B cell (primary cell): Measurements from ENCODE around the gene NCAM1. TPM values are rescaled to one million over a fixed set of nuclear protein-coding genes. Genes with fewer than 3 reads are reported as not detected.

Experiments
- ATAC-seq: fragments of 200-7000 bp; cut with Tn5 transposase; one replicate; pipeline ENCODE4 v1.10.0; 2021; ENCODE audit warnings: low read depth, mild to moderate bottlenecking, moderate number of reproducible peaks, moderate library complexity
- CTCF ChIA-PET: fragments of 350-600 bp; sonication (Branson Sonifier 250); formaldehyde crosslinking; loops from one replicate; lab custom pipeline; 2021; ENCODE audit warnings: antibody characterized with exemption, inconsistent platforms; lab: Charles Lee
- POLR2A ChIA-PET: fragments of 350-600 bp; sonication (Branson Sonifier 250); formaldehyde crosslinking; loops from one replicate; lab custom pipeline; 2021; ENCODE audit warnings: antibody characterized with exemption; lab: Charles Lee
- DNase-seq: peaks from one replicate; pipeline ENCODE4 v3.0.0; 2013
- H2AFZ ChIP-seq: 2 replicates; pipeline ENCODE4 v1.6.1; 2012; ENCODE audit warnings: mild to moderate bottlenecking, low read depth, low read length; ENCODE audit not compliant: insufficient read depth, poor library complexity, severe bottlenecking
- H3K27ac ChIP-seq, 2 donors: 1 replicate in 1 of 2; 2 replicates in 1 of 2; pipeline ENCODE4 v1.5.1; 2012 to 2013; ENCODE audit warnings: low read length in 2 of 2, mild to moderate bottlenecking in 2 of 2, moderate library complexity in 1 of 2
- H3K27me3 ChIP-seq, 4 experiments: fragments of 200-600 bp in 1 of 4; sonication (generic) in 1 of 4; replicated peaks in 1 of 4; 1 replicate in 2 of 4; 2 replicates in 2 of 4; pipeline versions ENCODE4 v1.6.1 to v1.7.0; 2013 to 2016; ENCODE audit warnings: low read length in 3 of 4, mild to moderate bottlenecking in 2 of 4, mixed read lengths in 1 of 4, moderate library complexity in 1 of 4; ENCODE audit not compliant: insufficient read depth in 4 of 4, control insufficient read depth in 3 of 4; ENCODE audit errors: control extremely low read depth in 1 of 4
- H3K36me3 ChIP-seq, 2 experiments: replicated peaks in 1 of 2; 1 replicate in 1 of 2; 2 replicates in 1 of 2; pipeline versions ENCODE4 v1.6.1 to v1.7.1; 2013; ENCODE audit warnings: low read length in 1 of 2; ENCODE audit not compliant: insufficient read depth in 2 of 2, control insufficient read depth in 1 of 2; ENCODE audit errors: control extremely low read depth in 1 of 2, extremely low read depth in 1 of 2
- H3K4me1 ChIP-seq, 2 donors: fragments of 200-600 bp in 1 of 2; sonication (generic) in 1 of 2; 1 replicate in 1 of 2; 2 replicates in 1 of 2; pipeline versions ENCODE4 v1.5.1 to v1.6.1; 2013 to 2017; ENCODE audit warnings: low read length in 2 of 2; ENCODE audit not compliant: control insufficient read depth in 2 of 2, insufficient read depth in 2 of 2
- H3K4me2 ChIP-seq: replicated peaks from 2 replicates; pipeline ENCODE3; 2012; ENCODE audit warnings: mild to moderate bottlenecking, low read depth, low read length; ENCODE audit not compliant: poor library complexity, severe bottlenecking
- H3K4me3 ChIP-seq, 5 experiments: fragments of 200-600 bp in 1 of 5; sonication (generic) in 1 of 5; 1 replicate in 3 of 5; 2 replicates in 2 of 5; pipeline versions ENCODE4 v1.5.1 to v1.7.0; 2011 to 2016; ENCODE audit warnings: low read length in 4 of 5, mild to moderate bottlenecking in 4 of 5, low read depth in 2 of 5, control low read depth in 1 of 5, moderate library complexity in 1 of 5; ENCODE audit not compliant: insufficient read depth in 1 of 5; ENCODE audit errors: control extremely low read depth in 1 of 5, extremely low read depth in 1 of 5
- H3K79me2 ChIP-seq: fragments of 200-600 bp; sonication (generic); one replicate; pipeline ENCODE4 v1.6.0; 2016; ENCODE audit warnings: low read length; ENCODE audit not compliant: control insufficient read depth, insufficient read depth
- H3K9ac ChIP-seq: fragments of 200-600 bp; sonication (generic); 2 replicates; pipeline ENCODE4 v1.6.1; 2017; ENCODE audit warnings: mild to moderate bottlenecking, low read length, moderate library complexity
- H3K9me3 ChIP-seq, 3 donors: one replicate each; pipeline versions ENCODE4 v1.6.1 to v1.7.1; 2013; ENCODE audit warnings: low read length in 2 of 3; ENCODE audit not compliant: control insufficient read depth in 2 of 3, insufficient read depth in 1 of 3; ENCODE audit errors: control extremely low read depth in 1 of 3
- H4K20me1 ChIP-seq: 2 replicates; pipeline ENCODE4 v1.6.0; 2012; ENCODE audit warnings: mild to moderate bottlenecking, low read length; ENCODE audit not compliant: insufficient read depth, control insufficient read depth, poor library complexity, severe bottlenecking
- H3K27ac Mint-ChIP-seq: one replicate; pipeline ENCODE4 v1.8.0; 2021; ENCODE audit warnings: mixed read lengths
- H3K27me3 Mint-ChIP-seq: one replicate; pipeline ENCODE4 v1.8.0; 2021; ENCODE audit warnings: mixed read lengths
- H3K4me1 Mint-ChIP-seq: one replicate; pipeline ENCODE4 v1.8.0; 2021; ENCODE audit warnings: mixed read lengths
- H3K4me3 Mint-ChIP-seq: one replicate; pipeline ENCODE4 v1.8.0; 2021; ENCODE audit warnings: mixed read lengths
- H3K9me3 Mint-ChIP-seq: one replicate; pipeline ENCODE4 v1.8.0; 2022; ENCODE audit warnings: mixed read lengths; ENCODE audit not compliant: insufficient read depth
- CTCF ChIP-seq: fragments of 200-600 bp; IDR thresholded peaks from one replicate; pipeline ENCODE4 v1.8.0; 2022; ENCODE audit warnings: antibody characterized with exemption, mild to moderate bottlenecking
- EZH2 ChIP-seq: IDR thresholded peaks from 2 replicates; pipeline ENCODE4 v1.6.1; 2012; ENCODE audit warnings: borderline replicate concordance, low read depth, mild to moderate bottlenecking, moderate library complexity, low read length; ENCODE audit not compliant: insufficient read depth, poor library complexity, severe bottlenecking
- WGBS: methylation state at CpG from one replicate; pipeline ENCODE4 v1.1.5; 2013; ENCODE audit warnings: missing lambda C conversion rate; ENCODE audit not compliant: insufficient coverage; 5-methylcytosine and 5-hydroxymethylcytosine counted together
- intact Hi-C: fragments of 100-400 bp; cut with micrococcal nuclease; formaldehyde crosslinking; loops from one replicate; pipeline ENCODE4 v1.10.0; 2022
- polyA plus RNA-seq: library from polyadenylated mRNA; depleted of rRNA; stranded (reverse); fragments of >200 nt; gene quantifications from 2 replicates; pipeline ENCODE4 v1.2.3, GENCODE V29; 2012
- total RNA-seq, 2 donors: library from RNA; stranded (reverse); fragments of 120-200 nt in 1 of 2; gene quantifications; 1 replicate in 1 of 2; 2 replicates in 1 of 2; pipeline versions ENCODE4 v1.2.3 to v1.2.4, GENCODE V29; 2013 to 2022

NCAM1 gene
- total and polyA plus RNA-seq, 2 donors (not counting 1 experiment from before 2014, with no cell fraction given) = 0.37 TPM; not detected in 1

- Mint-ChIP-seq H3K9me3 (no peaks in the 10 kb centered on the region), H3K4me1 (no peaks in the 10 kb centered on the region), H3K4me3 (no peak overlapping the region), H3K27me3 (peaks cover 14% of the 10 kb centered on the region), H3K27ac (no peak overlapping the region)
- DNase-seq = no peak
- POLR2A ChIA-PET = no interaction called here
- intact Hi-C loops = no loop called here
- Histone ChIP-seq H4K20me1 (no peaks in the 10 kb centered on the region), H2AFZ (no peak overlapping the region), H3K4me1 (no peaks in the 10 kb centered on the region), H3K27ac (no peak overlapping the region), H3K4me3 (no peak overlapping the region), H3K27me3 (peaks cover 0 to 4% (median 0%) of the 10 kb centered on the region in 4 experiments), H3K4me2 (no peak overlapping the region), H3K9ac (no peak overlapping the region), H3K9me3 (no peaks in the 10 kb centered on the region), H3K79me2 (no peaks in the 10 kb centered on the region), H3K36me3 (no peaks in the 10 kb centered on the region)
- TF ChIP-seq CTCF (no peak), EZH2 (no peak)
- ATAC-seq = no peak
- CTCF ChIA-PET = interaction anchor here (1.2 kb wide), 1 partner anchor 21 kb away, joined by 3 read pairs; no protein-coding TSS in a partner anchor
- 100% methylated on average over 1 of the region's 2 CpGs for WGBS
Measured at GRCh38 chr11:113269096-113269495, 307.9 kb downstream of the NCAM1 start.

- Histone ChIP-seq H3K9ac (no peak overlapping the region), H3K4me3 (no peak overlapping the region), H2AFZ (no peak overlapping the region), H3K27me3 (peaks cover 0 to 3% (median 0%) of the 10 kb centered on the region in 4 experiments), H3K4me1 (no peaks in the 10 kb centered on the region), H3K79me2 (no peaks in the 10 kb centered on the region), H3K9me3 (no peaks in the 10 kb centered on the region), H3K27ac (no peak overlapping the region), H3K4me2 (no peak overlapping the region), H3K36me3 (no peaks in the 10 kb centered on the region), H4K20me1 (no peaks in the 10 kb centered on the region)
- TF ChIP-seq EZH2 (no peak), CTCF (no peak)
- Mint-ChIP-seq H3K4me3 (no peak overlapping the region), H3K27me3 (peaks cover 14% of the 10 kb centered on the region), H3K4me1 (no peaks in the 10 kb centered on the region), H3K9me3 (no peaks in the 10 kb centered on the region), H3K27ac (no peak overlapping the region)
- CTCF ChIA-PET = interaction anchor here (1.2 kb wide), 1 partner anchor 20 kb away, joined by 3 read pairs; no protein-coding TSS in a partner anchor
- ATAC-seq (no peak), DNase-seq (no peak)
- POLR2A ChIA-PET = no interaction called here
- 94% methylated on average over 4 of the region's 5 CpGs for WGBS
- intact Hi-C loops = no loop called here
Measured at GRCh38 chr11:113269636-113270035, 308.4 kb downstream of the NCAM1 start.
